ENCODE measurements around the gene AIFM3. TPM values are rescaled to one million over a fixed set of nuclear protein-coding genes. Genes with fewer than 3 reads are reported as not detected.

Gene AIFM3
- total RNA-seq, 1 donor from 2014 or later: 1.8 TPM

- H3K36me3 Mint-ChIP-seq (ENCODE audit: insufficient read depth): no peaks in the 10 kb centered on the region
- H3K9me3 Mint-ChIP-seq (ENCODE audit: low read depth): peaks cover 3% of the 10 kb centered on the region
- no peak overlapping the region for H3K4me3 Mint-ChIP-seq (ENCODE audit: low read depth)
- no peak for DNase-seq (ENCODE audit: low spot score, unreplicated experiment)
- peaks cover 16% of the 10 kb centered on the region for H3K4me1 Mint-ChIP-seq (ENCODE audit: low read depth)
- no peak overlapping the region for H3K27ac Mint-ChIP-seq
- TF ChIP-seq, protein P1, sequence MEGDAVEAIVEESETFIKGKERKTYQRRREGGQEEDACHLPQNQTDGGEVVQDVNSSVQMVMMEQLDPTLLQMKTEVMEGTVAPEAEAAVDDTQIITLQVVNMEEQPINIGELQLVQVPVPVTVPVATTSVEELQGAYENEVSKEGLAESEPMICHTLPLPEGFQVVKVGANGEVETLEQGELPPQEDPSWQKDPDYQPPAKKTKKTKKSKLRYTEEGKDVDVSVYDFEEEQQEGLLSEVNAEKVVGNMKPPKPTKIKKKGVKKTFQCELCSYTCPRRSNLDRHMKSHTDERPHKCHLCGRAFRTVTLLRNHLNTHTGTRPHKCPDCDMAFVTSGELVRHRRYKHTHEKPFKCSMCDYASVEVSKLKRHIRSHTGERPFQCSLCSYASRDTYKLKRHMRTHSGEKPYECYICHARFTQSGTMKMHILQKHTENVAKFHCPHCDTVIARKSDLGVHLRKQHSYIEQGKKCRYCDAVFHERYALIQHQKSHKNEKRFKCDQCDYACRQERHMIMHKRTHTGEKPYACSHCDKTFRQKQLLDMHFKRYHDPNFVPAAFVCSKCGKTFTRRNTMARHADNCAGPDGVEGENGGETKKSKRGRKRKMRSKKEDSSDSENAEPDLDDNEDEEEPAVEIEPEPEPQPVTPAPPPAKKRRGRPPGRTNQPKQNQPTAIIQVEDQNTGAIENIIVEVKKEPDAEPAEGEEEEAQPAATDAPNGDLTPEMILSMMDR (IDR thresholded peaks at IDR 0.05; ENCODE audit: unreplicated experiment): no peak
- peaks cover 11% of the 10 kb centered on the region for H3K27me3 Mint-ChIP-seq
These were observed 10.0 kb downstream of the AIFM3 start for GRCh38 chr22:20977019-20977418.

DNA sequence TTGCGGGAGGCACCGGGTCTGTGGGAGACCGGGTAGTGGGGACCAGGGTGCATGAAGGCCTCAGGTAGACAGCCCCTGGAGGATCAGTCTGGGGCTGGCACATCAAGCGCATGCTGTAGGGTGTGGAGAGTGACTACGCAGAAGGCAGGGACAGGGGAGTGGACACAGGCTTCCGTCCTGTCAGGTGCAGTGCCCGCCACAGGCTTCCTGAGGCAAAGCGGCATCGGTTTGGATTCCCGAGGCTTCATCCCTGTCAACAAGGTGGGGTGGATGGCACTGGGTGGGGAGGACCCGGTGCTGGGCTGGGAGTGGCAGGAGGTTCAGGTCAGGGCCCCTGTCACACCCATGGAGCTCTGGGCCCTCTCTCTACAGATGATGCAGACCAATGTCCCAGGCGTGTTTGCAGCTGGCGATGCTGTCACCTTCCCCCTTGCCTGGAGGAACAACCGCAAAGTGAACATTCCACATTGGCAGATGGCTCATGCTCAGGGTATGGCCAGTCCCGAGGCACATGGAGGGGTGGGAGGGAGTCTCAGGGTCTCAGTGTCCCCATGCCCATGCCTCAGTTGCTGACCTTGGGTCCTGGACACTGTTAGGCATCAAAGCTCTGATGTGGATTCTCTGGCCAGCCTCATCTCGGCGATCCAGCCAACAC, 10.6 kb downstream of the AIFM3 start:
- H3K27ac Mint-ChIP-seq: no peak overlapping the region
- peaks cover 3% of the 10 kb centered on the region for H3K9me3 Mint-ChIP-seq (ENCODE audit: low read depth)
- H3K27me3 Mint-ChIP-seq: peaks cover 11% of the 10 kb centered on the region
- H3K4me3 Mint-ChIP-seq (ENCODE audit: low read depth): no peak overlapping the region
- TF ChIP-seq, protein P1 (IDR thresholded peaks at IDR 0.05; ENCODE audit: unreplicated experiment): no peak
- H3K4me1 Mint-ChIP-seq (ENCODE audit: low read depth): peaks cover 19% of the 10 kb centered on the region
- DNase-seq (ENCODE audit: low spot score, unreplicated experiment): no peak
- no peaks in the 10 kb centered on the region for H3K36me3 Mint-ChIP-seq (ENCODE audit: insufficient read depth)

DNA sequence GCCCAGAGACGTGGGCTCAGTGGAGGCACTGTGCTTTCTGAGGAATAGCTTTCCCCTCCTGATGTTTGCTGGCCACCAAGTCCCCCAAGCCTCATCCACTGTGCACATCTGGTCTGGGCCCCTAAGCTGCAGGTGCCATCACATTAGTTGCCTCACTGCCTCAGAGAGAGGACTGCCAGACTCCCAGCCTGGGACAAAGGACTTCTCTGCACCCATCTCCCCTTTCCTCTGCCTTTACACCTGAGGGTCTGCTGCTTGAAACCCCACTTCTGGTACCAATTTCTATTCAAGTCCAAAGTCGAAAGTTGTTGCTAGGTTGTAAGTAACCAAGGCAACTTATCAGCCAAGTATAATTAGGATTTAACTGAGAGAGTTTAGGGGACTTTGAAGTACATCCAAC, 11.4 kb downstream of the AIFM3 start:
- Mint-ChIP-seq H3K9me3 (ENCODE audit: low read depth) (peaks cover 3% of the 10 kb centered on the region), H3K4me1 (ENCODE audit: low read depth) (peaks cover 21% of the 10 kb centered on the region), H3K27me3 (peaks cover 11% of the 10 kb centered on the region), H3K4me3 (ENCODE audit: low read depth) (no peak overlapping the region), H3K36me3 (ENCODE audit: insufficient read depth) (no peaks in the 10 kb centered on the region), H3K27ac (no peak overlapping the region)
- TF ChIP-seq, protein P1 (IDR thresholded peaks at IDR 0.05; ENCODE audit: unreplicated experiment): no peak
- no peak for DNase-seq (ENCODE audit: low spot score, unreplicated experiment)

GRCh38 chr22:20979243-20979809, 12.3 kb downstream of the AIFM3 start:
- peak; percentile 70 for DNase-seq (ENCODE audit: low spot score, unreplicated experiment)
- Mint-ChIP-seq H3K27me3 (peaks cover 7% of the 10 kb centered on the region), H3K27ac (peak overlapping the region; percentile 71), H3K9me3 (ENCODE audit: low read depth) (peaks cover 3% of the 10 kb centered on the region), H3K36me3 (ENCODE audit: insufficient read depth) (no peaks in the 10 kb centered on the region), H3K4me1 (ENCODE audit: low read depth) (peaks cover 21% of the 10 kb centered on the region), H3K4me3 (ENCODE audit: low read depth) (peak overlapping the region; percentile 75)
- TF ChIP-seq, protein P1 (IDR thresholded peaks at IDR 0.05; ENCODE audit: unreplicated experiment): no peak

GRCh38 chr22:20979940-20980453, 12.9 kb downstream of the AIFM3 start:
- peak overlapping the region; percentile 75 for H3K4me3 Mint-ChIP-seq (ENCODE audit: low read depth)
- no peaks in the 10 kb centered on the region for H3K36me3 Mint-ChIP-seq (ENCODE audit: insufficient read depth)
- peaks cover 21% of the 10 kb centered on the region for H3K4me1 Mint-ChIP-seq (ENCODE audit: low read depth)
- DNase-seq (ENCODE audit: low spot score, unreplicated experiment): no peak
- TF ChIP-seq, protein P1 (IDR thresholded peaks at IDR 0.05; ENCODE audit: unreplicated experiment): no peak
- peaks cover 7% of the 10 kb centered on the region for H3K27me3 Mint-ChIP-seq
- peak overlapping the region; percentile 25 for H3K27ac Mint-ChIP-seq
- peaks cover 3% of the 10 kb centered on the region for H3K9me3 Mint-ChIP-seq (ENCODE audit: low read depth)
